ENCODE measurements around the gene UBA7.

DNA sequence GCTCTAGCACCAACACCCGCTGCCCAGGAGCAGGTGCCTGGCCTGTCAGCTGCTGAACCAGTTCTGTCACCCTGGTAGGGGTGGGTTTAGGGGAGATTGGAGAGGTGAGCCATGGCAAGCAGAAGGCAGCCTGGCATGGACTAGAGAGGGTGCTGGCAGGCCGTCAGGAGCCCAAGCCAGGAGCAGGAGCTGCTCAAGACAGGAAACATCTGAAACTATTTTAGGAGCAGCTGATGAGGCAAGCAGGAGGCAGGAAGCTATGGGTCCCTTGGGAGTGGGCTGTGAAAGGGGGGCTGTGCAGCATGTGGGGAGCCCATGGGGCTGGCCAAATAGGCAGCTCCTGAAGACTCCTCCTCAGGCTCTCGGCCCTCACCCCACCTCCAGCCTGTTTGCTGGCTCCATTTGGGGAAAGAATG lies 8.4 kb downstream of the UBA7 start:
- TF ChIP-seq YY1 (IDR thresholded peaks at IDR 0.05; ENCODE audit: insufficient read depth, insufficient read length) = no peak
- no peak for TF ChIP-seq SUZ12 (IDR thresholded peaks at IDR 0.05; ENCODE audit: extremely low read depth, insufficient read depth, insufficient read length)
- no peak for TF ChIP-seq ZNF274 (IDR thresholded peaks at IDR 0.05; ENCODE audit: low read depth, low read length)
